Inflammatory macrophage (primary cell): Measurements from ENCODE around the gene NEK6.

ENCODE experiments used
- DNase-seq, 2 donors: peaks; one replicate each; pipeline ENCODE4 v3.0.0-alpha.2; 2020 to 2022

NEK6 gene

DNA sequence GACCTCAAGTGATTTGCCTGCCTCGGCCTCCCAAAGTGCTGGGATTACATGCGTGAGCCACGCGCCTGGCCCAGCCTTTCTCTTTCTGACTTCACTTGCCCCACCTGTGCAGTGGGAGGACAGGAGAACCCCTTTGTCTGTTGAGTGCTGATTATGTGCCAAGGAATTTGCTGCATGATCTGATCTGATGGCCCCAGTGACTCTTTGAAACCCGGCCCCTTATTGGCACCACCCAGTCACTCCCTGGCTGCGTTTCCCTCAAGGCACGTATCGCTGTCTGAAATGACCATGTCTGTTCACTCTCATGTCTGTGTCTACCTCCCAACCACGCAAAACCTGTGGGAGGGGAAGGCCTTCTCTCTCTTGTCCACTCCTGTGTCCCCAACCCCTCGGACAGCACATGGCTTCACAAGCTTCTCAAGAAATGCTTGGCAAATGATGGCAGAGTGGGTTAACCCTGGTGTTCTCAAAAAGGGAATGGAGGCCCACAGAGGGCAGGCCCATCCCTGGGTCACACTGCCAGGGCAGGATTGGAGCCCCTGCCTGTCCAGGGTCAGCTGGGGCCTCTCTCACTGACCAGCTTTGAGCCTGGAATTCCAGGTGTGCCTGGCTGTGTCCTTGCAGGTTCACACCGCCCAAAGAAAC is 21.9 kb downstream of the NEK6 start:
- DNase-seq = no peak

DNA sequence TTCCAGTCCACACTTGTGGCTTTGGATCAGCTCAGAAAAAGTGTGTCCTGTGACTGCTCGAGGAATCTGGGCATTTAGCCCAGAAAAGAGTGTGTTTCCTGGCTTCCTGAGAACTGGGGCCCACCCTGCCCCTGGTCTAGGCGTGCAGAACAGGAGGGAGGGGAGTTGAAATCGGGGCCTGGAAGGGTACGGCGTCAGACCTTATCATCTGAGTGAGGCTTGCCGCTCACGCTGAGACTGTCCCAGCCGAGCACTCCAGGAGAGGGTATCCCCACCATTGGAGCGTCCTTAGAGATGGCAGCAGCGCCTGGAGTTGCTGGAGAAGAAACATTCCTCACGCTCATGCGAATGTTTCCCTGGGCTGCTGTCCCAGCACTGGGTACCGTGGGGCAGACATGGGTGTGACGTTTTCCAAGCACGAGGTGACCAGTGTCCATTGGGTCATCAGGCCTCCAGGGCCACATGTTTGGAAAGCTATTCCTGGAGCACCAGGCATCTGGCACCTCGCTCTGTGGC is 22.5 kb downstream of the NEK6 start:
- DNase-seq = no peak

DNA sequence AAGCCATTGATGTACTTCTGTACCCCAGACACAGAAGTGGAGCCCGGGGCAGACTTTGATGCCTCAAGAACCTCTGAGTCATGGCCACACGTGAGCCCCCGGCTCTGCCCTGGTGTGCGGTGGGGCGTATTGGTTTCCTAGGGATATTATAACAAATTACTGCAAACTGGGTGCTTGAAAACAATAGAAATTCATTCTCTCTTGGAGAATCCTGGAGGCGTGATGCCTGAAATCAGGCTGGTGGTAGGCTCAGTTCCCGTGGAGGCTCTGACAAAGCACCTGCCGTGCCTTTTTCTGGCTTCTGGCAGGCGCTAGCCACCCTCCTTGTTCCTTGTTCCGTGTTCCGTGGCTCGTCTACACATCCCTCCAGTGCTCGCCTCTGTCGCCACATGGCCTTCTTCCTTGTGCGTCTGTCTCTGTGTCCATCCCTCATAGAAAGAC is 24.2 kb downstream of the NEK6 start:
- peak; percentile 60 to 73 for DNase-seq

DNA sequence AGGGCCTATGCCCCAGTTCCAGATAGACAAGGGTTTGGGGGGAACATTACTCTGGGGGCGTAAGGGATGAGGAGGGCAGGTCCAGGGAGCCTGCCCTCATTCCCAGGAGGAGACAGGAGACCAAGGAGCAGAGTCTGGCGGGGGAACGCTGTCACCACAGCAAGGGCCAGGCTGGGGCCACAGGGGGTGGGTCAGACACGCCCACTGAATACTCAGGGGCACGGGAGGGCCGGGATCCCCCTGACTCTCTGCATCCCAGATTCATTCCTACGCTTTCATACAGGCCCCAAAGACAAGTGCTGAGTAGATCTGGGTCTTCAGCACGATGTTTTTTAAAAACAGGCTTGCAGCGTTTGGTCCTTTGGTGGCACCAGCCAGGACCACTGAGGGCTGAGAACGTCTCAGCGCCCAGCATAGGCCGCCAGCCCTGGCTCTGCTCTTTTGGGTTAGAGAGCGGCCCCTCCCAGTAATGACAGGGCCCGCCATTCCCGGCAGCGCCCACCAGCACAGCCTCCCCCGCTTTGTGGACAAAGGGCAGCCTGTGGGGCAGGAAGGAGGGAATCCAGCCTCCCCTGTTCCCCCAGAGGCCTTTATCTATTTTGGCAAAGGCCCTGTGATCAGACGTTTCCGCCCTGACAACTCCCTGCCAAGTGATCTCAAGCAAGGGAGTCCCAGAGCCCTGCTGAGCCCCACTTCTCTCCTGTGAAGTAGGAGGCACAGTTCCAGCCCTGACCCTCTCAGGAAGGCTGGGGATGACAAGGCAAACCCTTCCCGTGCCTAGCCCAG is 24.9 kb downstream of the NEK6 start:
- DNase-seq = peak; percentile 46 to 47

DNA sequence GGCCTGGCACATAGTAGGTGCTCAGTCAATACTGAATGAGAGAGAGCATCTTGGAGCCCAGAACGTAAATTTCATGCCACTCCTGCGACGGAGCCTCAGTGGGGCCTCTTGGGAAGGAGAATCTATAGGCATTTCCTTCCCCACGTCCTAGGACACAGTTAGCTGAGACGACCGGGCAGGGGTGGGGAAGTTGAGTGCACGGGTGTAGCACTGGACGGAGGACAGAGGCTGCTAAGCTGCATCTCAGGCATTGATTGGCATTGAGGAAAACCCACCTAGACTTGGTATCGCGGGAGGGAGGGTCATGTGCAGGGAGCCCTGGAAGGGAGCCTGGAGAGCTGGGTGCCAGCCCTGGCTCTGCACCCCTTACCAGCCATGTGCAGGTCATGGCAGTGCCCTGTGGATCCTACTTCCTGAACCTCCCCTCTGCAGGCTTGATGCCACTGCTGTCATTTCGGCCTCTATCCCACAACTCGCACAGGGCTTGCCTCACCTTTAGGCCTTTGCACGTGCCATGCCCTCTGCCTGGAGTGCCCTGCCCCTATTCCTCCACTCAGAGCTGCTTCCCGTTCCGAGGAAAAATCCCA is 25.6 kb downstream of the NEK6 start:
- DNase-seq = peak; percentile 36 to 37

DNA sequence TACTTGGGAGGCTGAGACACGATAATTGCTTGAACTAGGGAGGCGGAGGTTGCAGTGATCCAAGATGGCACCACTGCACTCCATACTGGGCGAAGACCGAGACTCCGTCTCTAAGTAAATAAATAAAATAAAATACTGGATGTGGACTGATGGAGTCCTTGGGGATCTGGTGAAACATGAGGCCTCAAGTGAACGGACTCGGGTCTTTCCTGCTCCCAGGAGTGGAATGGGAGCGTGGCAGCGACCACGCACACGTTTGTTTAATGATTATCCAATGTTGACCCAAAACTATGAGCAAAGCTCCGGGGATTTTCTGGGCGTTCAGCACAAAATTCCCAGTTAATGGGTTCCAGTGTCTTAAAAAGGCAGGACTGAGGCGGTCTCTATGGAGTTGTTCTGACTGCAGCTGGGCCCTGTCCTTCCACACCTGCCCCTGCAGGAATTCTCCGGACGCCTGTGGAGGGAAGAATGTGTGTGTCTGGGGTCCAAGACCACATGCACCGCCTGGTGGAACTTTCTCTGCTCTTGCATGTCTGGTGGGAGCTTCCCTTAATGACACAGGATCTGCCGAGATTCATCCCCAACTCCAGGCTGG is 26.6 kb downstream of the NEK6 start:
- no peak for DNase-seq

DNA sequence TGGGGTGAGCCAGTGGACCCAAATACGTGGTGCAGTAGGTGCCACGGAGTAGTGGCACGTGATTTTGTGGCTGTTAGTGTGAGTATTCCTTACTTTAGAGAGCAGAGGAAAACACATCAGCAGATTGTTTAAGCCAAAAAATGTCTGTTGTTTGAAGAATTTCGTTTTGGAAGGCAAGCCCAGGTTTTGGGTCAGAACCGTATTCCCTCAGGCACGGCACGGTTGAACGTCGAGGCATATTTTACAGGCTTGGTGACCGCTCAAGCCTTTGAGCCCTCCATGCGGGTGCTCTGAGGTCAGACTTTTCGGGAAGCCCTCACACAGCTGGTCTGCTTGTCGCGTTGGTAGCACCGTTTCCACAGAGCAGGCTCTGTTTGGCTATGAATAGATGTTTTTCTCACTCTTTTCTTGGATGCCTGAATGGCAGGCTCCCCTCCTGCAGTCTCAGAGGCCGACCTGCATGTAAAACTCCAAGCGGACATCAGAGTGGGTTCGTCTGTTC is 27.2 kb downstream of the NEK6 start:
- DNase-seq = no peak

DNA sequence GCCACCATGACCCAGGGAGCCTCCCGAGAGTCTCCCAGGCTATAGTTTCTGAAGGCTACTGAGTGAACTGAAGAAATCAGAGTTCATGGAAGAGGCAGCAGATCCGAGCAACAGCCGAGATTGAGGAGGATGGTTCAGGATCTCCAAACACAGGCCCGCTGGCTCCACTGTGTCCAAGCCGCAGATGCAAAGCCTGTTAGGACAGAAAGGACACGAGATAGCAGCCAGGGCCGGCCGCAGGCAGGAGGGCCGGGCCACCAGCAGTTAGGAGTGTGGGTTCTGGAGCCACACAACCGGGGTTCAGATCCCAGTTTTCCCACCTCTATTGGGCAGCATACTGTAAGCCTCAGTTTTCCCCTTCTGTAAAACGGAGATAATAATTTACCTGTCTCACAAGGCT is 27.7 kb downstream of the NEK6 start:
- DNase-seq = no peak

DNA sequence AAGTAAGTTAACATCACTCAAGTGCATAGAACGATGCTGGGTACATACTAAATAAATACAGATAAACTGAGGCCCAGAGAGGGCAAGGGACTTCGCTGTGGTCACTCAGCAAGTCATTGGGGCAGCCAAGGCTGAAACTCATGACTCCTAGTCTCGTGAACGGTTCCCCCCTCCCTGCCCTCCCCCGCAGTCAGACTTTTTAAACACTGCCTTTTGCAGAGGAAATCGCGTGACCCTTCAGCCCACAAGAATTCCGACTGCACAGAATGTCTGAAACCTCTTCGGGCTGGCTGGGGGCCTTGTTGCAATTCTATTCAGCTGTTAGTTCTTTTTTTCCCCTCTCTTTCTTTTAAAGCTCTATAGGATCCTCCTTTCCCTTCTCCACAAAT is 28.1 kb downstream of the NEK6 start:
- peak; percentile 93 to 96 for DNase-seq

DNA sequence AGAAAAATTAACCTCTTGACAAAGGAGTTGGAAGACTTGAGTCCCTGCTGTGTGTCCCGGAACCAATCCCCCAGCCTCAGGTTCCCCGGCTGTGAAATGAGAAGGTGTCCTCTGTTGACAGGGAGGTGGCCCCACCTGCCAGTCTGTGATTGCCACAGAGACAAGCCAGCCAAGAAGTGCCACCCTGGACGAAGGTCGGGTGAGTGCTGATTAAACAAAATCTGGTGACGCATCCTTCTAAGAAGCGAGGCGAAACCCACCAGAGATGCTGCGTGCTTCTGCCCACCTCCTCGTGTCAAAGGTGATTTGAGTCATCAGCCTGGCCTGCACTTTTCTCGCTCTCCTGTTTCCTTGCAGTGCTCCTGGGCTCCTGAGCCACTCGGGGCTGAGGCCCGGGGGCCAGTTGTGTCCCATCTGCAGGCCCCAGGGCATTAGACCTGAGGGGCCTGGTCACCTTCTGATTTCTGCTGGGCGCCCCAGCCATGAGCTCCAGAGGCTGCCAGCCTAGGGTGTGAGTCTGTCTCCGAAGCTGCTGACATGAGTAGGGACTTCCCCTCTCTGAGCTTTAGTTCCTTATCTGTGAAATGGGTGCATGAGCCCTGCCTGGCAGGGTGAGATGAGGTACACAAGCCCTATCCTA is 28.7 kb downstream of the NEK6 start:
- DNase-seq = peak; percentile 63 to 79

DNA sequence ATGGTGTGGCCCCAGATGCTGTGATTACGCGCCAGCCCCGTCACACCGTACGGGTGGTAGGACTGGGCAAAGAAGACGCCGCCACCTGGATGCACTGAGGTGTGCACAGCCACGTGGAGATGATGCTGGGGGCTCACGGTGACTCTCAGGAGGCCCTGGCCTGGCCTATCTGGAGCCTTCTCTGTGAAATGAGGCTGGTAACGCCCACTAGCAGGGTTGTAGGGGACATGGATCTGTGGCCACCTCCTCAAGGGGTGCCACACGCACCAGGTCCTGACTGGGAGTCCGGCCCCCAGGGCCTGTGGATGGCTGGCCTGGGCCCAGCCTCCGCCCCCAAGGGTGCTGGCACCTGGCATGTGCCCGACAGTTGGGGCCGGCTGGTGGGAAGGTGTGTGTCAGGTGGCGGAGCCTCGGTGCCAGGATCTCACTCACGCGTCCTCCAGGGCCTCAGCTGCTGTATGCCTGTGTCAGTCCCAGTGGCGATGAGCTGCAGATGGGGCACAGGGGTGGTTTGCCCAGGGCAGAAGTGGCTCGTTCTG is 32.4 kb downstream of the NEK6 start:
- DNase-seq = no peak

DNA sequence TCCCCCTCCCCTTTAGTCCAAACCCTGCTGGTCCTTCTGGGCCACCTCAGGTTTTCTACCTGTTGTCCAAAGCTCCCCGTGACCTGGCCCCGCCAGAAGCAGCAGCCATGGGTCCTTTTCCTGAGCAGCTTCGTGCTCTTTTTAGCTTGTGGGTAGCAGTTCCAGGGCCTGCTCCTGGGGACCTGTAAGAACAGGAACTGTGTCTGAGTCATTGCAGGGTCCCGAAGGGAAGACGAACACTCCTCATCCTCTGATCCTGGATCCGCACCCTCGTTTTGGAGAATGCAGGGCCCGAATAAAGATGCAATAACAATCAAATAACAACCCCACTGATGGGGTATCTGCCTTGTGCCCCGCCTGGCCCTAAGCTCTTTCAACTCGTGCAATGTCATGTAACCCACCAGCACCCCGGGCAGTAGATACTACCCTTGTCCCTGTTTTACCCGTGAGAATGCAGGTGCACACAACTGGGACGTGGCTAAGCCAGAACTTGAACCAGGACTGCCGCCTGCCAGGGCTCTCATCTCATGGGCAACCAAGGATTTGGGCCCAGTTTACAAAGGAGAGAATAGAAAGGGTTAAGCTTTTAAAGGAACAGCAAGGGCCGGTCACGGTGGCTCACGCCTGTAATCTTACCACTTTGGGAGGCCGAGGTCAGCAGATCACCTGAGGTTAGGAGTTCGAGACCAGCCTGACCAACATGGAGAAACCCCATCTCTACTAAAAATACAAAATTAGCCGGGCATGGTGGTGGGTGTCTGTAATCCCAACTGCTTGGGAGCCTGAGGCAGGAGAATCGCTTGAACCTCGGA is 33.2 kb downstream of the NEK6 start:
- DNase-seq = peak; percentile 33 to 54

DNA sequence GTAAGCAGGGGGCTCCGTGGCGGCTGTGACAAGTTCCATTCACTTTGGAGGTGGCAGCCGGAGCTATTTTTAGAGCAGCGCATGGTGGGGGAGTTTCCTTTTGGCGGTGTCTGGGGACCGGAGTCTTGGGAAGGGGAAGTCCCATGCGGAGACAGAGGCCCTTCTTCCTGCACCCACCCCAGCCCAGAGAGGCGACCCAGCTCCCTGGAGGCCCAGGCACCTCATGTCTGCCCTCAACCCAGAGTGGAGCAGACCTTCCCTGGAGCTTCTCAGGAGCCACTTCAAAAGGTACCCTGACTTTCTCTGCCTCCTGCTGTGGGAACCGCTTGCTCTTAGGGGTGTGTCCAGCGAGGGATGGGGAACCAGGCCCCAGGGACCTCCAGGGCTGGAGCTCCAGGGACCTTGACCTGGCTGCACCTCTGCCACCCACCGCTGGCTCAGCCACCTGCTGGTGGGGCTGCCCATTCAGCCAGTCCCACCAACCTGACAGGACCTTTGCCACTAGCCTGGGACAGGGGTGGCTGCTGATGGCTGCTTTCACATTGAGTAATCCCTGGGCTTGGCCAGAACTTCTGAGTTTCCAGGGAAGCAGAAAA is 34.1 kb downstream of the NEK6 start:
- peak; percentile 62 to 81 for DNase-seq

DNA sequence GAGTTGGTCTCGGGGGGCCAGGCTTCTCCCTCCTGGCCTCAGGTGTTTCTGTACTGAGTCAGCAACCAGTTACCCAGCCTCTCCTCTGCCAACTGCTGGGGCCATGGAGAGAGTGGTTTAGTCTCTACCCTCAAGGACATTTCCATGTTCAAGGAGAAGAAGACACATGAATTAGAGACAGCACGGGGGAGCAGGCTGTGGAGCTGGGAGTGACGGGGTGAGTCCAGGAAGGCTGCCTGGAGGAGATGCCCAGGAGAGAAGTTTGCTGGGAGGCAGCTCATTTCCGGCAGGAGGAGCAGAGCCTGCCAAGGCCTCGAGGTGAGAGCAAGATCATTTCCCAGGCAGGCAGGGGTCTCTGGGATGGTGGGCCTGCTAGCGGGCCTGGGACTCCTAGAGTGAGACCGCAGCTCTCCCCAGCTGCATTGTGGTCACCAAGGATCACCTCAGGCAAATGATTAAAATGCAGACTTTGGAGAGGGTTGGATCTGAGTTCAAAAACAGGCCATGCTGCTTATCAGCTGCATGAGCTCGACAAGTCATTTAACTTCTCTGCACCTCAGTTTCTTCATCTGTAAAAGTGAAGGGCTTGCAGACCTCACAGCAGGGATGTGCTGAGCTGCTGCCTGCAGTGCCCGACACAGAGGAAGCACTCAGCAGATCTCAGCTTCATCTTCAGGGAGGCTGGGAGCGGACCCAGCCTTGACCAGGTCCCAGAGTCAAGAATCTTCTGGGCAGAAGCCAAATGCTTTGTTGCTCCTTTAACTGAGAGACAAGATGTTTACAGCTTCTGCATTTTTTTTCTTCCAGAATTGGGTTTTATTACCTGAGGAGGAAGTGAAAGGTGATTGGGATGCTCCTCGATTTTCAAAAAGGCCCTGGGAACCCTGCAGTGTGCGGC is 35.2 kb downstream of the NEK6 start:
- DNase-seq = no peak

DNA sequence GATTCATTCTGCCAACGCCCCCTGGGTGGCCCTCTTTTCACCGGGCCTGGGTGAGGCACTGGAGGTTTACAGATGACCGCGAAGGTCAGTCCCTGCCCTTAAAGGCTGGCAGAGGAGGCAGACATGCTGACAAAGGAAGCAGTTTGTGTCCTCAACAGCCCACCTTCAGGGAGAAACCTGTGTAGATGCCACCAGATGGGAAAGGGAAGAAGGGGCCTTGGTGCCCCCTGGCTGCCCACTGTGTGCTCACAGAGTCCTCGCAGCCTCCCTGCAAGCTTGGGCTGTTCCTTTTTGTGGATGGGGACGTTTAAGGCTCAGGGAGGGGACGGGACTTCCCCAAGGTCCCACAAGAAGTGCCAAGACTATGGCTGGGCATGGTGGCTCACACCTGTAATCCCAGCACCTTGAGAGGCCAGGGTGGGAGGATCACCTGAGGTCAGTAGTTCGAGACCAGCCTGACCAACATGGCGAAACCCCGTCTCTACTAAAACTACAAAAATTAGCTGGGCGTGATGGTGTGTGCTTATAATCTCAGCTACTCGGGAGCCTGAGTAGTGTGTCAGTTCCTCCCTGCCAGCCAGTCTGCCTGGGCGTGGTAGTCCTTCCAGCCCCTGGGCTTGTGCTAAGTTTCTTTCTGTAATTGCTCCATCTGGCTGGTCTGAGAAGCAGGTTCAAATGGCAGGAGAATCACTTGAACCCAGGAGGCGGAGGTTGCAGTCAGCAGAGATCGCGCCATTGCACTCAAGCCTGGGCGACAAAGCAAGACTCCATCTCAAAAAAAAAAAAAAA is 36.2 kb downstream of the NEK6 start:
- peak; percentile 40 to 55 for DNase-seq

DNA sequence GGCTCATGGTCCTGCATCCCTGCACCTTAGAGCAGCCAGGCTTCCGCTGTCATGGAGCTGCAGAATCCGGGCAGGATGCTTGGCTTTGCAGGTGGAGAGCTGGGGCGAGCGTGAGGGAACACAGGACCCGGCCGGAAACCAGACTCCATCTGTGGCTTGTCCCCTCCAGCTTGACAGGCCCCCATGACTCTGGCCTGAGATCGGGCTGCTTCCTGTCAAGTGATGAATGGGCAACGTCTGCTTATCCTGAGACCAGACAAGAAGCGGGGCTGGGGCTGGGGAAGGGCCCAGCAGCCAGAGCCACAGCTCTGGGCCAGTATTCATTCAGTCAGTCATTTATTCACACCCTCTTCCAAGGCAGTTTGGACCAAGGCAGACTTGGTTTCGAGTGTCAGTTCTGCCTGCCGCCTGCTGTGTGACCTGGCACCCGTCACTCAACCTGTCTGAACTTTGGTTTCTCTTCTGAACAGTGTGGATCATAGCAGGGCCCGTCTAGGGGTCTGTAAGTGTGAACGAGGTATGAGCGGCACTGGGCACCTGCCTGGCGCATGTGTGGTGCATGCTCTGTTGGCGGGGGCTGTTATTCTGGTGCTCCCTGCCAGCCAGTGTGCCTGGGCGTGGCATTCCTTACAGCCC is 37.5 kb downstream of the NEK6 start:
- no peak for DNase-seq

DNA sequence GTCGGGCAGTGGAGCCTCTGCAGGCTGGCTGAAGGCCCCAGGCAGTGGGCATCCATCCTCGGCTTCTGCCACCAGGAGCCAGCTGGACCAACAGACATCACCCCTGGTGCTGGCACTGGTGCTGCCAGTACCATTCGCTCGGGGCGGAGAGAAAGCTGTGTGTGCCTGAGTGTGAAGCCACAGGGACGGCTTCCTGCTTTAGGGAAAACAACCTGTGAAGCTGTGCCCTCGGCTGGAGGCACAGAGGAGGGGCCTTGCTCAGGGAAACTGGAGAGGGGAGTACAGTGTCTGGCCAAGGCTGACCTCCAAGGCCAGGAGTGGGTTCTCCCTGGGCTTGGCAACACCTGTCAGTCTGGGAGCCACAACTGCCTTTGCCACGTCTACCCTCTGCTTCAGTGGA is 38.3 kb downstream of the NEK6 start:
- DNase-seq = no peak

DNA sequence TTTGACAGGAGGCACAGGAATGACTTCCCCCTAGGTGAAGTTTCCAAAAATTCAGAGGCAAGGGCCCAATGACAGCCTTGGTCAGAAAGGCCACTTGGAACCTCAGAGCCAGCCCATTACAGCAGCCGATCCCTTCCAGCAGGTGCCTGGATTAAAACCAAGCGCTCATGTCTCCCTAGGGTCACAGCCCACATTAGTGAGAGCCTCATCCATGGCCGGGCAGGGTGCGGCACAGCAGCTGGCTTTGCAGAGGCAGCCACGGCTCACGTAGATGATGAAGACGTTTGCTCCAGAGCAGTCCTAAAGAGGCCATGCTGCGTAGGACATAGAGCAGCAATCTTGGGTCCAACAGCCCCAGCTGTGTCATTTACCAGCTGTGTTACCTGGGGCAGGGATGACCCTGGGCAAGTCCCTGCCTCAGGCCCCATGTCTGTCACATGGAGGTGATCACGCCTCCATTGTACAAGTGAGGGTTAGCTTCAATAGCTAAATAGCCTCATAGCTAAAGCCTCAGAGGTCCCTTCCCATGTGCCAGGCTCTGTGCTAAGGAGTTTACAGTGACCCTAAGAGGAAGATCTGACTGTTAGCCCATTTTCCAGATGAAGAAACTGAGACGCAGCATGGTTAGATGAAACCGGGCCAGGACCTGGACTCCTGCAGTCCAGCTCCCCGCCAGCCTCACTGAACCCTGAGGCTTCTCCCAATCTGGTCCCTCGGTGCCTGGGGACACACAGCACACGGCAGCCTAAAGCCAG is 39.2 kb downstream of the NEK6 start:
- DNase-seq = no peak
